CD4-positive, alpha-beta T cell treated with Interleukin-6 for 4 hours (primary cell): ENCODE measurements around the gene DAPK1.

Experiments
- DNase-seq: peaks from one replicate; pipeline ENCODE4 v3.0.0-alpha.2; 2020; ENCODE audit warnings: mixed read lengths

Gene DAPK1

GRCh38 chr9:87751868-87752267 is 254.2 kb downstream of the DAPK1 start:
- DNase-seq = no peak

DNA sequence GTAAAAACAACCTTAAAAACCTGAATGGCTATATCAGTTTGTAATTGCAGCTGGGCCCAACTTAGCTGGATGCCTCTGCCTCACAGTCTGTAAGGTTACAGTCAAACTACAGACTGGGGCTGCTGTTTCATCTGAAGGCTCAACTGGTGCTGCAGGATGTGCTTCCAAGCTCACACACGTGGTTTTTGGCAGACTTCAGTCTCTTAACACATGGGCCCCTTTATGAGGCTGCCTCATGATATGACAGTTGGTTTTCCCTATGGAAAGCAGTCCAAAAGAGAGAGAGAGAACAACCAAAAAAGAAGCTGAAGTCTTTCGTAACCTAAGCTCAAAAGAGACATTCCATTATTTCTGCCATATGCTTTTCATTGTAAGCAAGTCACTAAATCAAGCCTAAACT is 255.6 kb downstream of the DAPK1 start:
- no peak for DNase-seq
